HG03571 (cell line): Measurements from ENCODE around the gene SPATA31D3.
"Not testable (repeated sequence)": the region's sequence is repeated elsewhere in the genome, so short reads cannot be mapped to it uniquely, and the experiment has no call there.

Experiments
- ATAC-seq: cut with Tn5 transposase; IDR thresholded peaks from one replicate; pipeline ENCODE4 v1.9.1; 2021; ENCODE audit not compliant: unreplicated experiment

Gene SPATA31D3

GRCh38 chr9:81976351-81976750, 33.1 kb downstream of the SPATA31D3 start:
- ATAC-seq = no peak

DNA sequence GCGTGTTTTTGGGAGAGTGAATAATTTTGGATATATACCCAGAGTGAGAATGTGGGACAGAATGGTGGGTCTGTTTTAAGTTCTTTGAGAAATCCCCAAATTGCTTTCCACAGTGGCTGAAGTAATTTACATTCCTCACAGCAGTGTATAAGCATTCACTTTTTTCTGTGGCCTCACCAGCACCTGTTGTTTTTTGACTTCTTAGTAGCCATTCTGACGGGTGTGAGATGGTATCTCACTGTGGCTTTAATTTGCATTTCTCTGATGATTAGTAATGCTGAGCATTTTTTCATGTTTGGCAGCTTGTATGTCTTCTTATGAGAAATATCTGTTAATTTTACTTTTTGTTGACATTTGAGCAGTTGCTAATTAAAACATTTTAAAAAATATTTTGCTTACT, 35.9 kb downstream of the SPATA31D3 start:
- ATAC-seq = no peak

DNA sequence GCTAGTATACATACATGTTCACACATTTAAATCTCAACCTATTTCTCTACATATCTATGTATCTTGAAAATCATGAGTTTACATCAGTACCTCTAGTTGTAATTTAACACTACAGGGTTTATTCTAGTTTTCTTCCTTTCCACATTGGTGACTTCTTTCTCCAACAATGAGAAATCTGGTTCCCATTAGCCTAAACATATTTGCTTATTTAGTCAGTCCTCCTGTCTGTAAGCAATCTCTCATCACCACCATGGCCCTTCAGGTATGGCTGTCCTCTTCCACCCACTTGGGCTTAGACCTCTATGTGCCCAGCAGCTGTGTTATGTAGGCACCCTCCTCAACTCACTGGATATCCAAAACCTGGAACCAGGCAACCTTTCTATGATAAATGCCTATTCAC, 37.3 kb downstream of the SPATA31D3 start:
- ATAC-seq = no peak

- no peak for ATAC-seq
Measured at GRCh38 chr9:81981883-81982282, 38.6 kb downstream of the SPATA31D3 start.

DNA sequence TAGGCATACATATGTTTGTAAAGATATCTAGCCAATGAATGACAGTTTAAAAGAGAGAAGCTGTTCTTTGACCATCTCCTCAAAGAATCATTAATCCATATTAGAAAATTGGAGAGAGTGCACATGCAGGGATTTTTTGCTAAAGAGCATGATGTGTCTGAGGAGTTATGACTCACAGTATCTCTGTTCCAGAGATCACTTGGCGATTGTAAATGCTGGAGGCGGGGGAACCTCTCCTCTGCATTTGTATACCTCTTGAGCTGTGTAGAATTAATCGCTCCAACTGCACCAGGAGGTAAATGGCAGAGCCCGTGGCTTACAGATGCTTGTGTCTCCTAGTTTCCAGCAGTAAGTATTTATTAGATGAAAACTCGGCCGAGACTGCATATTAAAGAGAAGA, 41.6 kb downstream of the SPATA31D3 start:
- ATAC-seq = no peak

- ATAC-seq = no peak
Measured at GRCh38 chr9:81986051-81986450, 42.8 kb downstream of the SPATA31D3 start.

- not testable (repeated sequence) for ATAC-seq
Measured at GRCh38 chr9:81988472-81988871, 45.2 kb downstream of the SPATA31D3 start, which contains the start of gene SPATA31D1. Gene SPATA31D1 (plus strand): TSS chr9:81988772. CDS start chr9:81988819, 47 bp downstream.

GRCh38 chr9:81989700-81990099, 46.4 kb downstream of the SPATA31D3 start:
- no peak for ATAC-seq

DNA sequence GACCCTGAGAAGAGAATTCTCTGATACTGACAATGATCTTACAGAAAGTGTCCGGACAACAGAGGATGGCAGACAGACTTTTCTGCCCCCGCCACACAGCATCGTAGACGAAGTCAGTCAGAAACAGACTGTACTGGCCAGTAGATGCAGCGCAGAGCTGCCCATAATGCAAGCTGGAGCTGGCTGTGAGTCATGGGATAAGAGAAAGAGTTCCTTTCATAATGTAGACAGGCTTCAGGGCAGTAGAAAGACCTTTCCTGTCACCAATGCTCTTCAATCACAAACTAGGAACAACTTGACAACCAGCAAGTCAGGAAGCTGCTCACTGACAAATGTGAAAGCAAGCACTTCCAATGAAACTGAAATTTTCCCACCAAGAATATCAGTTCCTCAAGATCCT, 50.4 kb downstream of the SPATA31D3 start:
- no peak for ATAC-seq
